ENCODE results near the gene MTMR10.

The MTMR10 gene

DNA sequence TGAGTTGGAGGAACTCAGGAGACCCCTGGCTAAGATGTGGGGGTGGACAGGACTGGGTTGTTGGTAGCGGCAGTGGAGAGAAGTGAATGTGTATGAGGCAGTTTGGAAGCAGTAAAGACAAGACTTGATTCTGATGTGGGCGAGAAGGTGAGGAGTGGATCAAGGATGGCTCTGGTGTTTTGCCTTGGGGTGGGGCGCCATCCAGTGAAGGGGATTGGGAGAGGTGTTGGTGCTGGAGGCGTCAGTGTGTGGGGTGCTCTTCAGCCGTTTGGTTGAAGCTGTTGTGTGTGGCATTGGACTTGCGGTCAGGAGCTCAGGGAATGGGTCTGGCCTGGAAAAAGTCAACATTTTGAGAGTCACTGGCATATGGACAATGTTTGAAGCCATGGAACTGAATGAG lies 74.4 kb downstream of the MTMR10 start:
- no peak for DNase-seq

DNA sequence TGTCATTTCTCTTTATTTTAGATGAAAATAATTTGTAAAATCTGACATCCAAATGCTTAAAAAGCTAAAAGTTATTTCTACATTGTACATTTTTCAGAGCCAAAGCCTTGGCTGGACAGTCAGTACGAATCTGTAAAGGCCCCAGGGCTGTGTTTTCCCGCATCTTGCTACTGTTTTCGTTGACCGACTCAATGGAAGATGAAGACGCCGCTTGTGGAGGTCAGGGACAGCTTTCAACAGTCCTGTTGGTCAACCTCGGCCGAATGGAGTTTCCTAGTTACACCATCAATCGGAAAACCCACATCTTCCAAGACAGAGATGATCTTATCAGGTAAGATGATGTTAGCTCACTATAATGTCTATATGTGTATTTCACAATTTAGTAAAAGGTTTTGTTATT lies 77.7 kb downstream of the MTMR10 start:
- DNase-seq: no peak

DNA sequence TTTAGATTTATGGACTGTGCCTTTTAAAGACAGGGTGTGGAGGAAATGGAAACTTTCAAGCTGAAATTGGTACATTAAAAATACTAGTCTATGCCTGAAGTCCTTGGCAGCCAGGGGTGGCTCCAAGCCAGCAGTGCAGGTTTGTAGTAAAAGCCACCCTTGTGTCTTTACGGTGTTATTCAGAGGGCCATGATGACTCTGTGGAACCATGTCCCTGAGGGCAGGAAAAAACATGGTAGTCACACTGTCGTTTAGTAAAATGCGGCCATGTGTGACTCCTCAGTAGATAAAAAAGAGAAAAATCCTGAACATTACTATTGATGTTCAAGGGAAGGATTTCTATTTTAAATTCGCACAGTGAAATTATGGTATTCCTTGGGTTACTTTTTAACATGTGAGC lies 85.1 kb downstream of the MTMR10 start:
- no peak for DNase-seq

DNA sequence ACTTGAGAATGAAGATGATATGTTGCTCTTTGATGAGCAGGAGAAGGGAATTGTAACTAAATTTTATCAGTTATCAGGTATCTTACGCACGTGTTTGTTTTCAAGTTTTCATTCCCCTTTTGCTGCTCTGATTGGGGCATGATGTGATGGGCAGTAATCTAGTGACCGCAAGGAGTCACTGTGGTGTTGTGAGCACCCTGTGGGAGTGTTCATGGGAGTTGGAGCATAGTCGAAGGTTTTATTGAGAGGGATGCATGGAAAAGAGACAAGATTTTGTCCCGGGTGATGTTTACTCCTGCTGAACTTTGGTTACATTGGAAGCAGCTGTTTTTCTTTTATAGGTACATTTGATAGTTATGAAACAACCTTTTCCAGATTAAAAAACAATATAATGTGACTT lies 85.6 kb downstream of the MTMR10 start:
- no peak for DNase-seq

DNA sequence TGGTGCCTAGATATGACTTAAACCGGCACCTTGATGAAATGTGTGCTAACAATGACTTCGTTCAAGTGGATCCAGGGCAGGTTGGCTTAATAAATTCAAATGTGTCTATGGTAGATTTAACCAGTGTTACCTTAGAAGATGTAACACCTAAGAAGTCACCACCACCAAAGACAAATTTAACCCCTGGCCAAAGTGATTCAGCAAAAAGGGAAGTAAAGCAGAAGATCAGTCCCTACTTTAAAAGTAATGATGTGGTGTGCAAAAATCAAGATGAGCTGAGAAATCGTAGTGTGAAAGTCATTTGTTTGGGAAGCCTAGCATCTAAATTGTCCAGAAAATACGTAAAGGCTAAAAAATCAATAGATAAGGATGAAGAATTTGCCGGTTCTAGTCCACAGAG lies 86.6 kb downstream of the MTMR10 start:
- no peak for DNase-seq

DNA sequence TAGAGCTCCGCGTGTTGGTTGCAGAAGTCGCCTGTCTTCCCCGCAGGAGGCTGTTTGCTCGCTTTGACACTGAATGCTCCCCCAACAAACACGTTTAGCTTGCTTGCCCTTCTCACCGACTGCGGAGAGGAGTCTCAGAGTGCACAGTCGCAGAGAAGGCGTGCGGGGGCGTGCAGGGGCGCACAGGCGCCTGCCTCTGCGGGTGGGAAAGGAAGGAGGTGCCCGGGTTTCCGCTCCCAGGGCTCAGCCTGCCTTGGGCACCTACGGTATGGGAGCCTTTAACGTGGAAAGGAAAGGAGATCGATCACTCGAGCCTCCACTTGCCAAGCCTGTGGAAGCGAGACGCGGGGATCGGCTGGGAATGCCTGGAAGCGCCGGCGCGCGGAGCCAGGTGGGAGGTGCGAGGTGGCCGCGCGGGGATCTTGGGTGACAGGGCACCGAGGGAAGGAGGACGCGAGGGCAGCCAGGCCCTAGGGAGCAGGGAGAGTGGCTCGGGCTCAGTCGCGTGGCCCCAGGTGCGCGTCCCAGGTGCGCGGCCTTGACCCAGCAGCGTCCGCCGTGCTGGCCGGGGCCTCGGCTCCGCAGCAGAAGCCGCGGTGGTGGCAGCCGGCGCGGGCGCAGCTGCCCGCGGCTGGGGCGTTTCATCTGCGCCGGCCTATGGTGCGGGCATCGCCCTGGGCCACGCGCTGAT lies 87.8 kb downstream of the MTMR10 start, which contains the start of gene FAN1:
TSS of gene FAN1 (plus strand) at position 419 of the 691 bp plus-strand sequence. CDS start 749 bp downstream, outside the sequence.
- DNase-seq: peak; percentile 85 to 96

DNA sequence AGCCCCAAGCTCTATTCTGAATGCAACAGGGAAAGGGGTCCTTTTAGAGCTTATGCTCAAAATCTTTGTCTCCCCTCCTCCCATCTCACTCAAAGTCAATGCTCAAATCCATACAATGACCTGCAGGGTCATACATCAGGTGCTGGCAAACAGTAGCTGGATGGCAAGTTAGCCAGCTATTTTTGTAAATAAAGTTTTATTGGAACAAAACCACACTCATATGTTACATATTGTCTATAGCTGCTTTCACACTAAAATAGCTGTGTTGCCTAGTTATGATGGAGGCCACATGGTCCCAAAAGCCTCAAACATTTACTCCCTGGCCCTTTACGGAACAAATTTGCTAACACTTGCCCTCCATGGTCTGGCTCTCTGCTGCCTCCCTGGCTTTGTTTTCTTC lies 89.5 kb downstream of the MTMR10 start:
- DNase-seq: no peak

DNA sequence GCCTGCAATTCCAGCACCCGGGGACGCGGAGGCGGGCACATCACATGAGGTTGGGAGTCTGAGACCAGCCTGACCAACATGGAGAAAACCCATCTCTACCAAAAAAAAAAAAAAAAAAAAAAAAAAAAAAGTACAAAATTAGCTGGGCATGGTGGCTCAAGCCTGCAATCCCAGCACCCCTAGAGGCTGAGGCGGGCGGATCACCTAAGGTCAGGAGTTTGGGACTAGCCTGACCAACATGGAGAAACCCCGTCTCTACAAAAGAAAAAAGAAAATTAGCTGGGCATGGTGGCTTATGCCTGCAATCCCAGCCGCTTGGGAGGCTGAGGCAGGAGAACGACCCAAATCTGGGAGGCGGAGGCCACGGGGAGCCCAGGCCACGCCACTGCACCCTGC lies 95.2 kb downstream of the MTMR10 start:
- no peak for DNase-seq

DNA sequence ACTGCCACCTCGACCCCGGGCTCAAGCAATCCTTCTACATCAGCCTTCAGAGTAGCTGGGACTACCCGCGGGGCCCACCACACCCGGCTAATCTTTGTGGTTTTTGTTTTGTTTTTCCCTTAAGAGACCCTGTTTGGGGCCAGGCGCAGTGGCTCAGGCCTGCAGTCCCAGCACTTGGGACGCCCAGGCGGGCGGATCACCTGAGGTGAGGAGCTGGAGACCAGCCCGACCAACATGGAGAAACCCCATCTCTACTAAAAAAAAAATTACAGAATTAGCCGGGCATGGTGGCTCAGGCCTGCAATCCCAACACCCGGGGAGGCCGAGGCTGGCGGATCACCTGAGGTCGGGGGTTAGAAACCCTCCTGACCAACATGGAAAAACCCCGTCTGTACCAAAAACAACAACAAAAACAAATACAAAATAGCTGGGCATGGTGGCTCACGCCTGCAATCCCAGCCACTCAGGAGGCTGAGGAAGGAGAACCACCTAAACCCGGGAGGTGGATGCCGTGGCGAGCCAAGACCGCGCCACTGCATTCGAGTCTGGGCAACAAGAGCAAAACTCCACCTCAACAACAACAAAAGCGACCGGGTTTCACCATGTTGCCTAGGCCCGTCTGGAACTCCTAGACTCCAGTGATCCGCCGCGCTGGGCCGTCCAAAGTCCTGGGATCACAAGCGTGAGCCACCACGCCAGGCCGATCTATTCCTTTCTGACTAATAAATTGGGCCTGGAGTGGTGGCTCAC lies 95.8 kb downstream of the MTMR10 start:
- DNase-seq: no peak

DNA sequence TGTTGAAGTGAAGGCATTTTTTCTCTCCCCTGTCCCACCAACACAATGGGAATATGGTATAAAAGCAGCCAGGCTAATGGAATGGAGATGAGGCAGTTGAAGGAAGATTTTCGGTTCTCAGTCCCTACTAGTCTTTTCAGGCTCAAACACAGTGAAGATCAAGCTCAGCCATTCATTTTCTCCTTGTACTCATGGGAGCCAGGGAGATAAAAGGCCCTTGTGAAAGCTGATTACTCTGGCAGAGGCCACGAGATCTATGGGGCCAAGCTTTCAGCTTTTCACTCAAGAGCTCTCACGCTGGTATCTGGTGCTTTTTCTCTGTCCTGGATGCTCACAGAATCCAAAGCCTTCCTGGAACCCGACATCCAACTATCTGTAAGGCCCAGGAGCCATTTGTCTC lies 102.2 kb downstream of the MTMR10 start:
- DNase-seq: no peak

All from NCI-H526 (cell line).